Muscle of arm (tissue), 12 donors: ENCODE data around the gene FER. TPM values are rescaled to one million over a fixed set of nuclear protein-coding genes. Genes with fewer than 3 reads are reported as not detected.
"Not testable (repeated sequence)": the region's sequence is repeated elsewhere in the genome, so short reads cannot be mapped to it uniquely, and the experiment has no call there.

Experiments used
- DNase-seq: peaks from one replicate; pipeline ENCODE4 v3.0.0-alpha.2; 2013
- polyA plus RNA-seq, 12 donors: library from polyadenylated mRNA; unstranded; fragments of 120-200 nt; gene quantifications; one replicate each; pipeline ENCODE4 v1.2.1, GENCODE V29; 2013; ENCODE audit not compliant: insufficient read length in 12 of 12

The FER gene
- polyA plus RNA-seq, 12 donors: 8.3 to 13.3 (median 11.8) TPM; not detected in 1

- DNase-seq: no peak
Observed at GRCh38 chr5:108797986-108798385, 50.3 kb downstream of the FER start.

- no peak for DNase-seq
Observed at GRCh38 chr5:108798513-108799265, 51.0 kb downstream of the FER start.

- DNase-seq: no peak
Observed at GRCh38 chr5:108801301-108801700, 53.6 kb downstream of the FER start.

GRCh38 chr5:108801776-108802175 lies 54.1 kb downstream of the FER start:
- DNase-seq: no peak

- no peak for DNase-seq
Observed at GRCh38 chr5:108810717-108811116, 63.0 kb downstream of the FER start.

- DNase-seq: peak; percentile 38
Observed at GRCh38 chr5:108813673-108814072, 66.0 kb downstream of the FER start.

GRCh38 chr5:108814551-108814950 lies 66.9 kb downstream of the FER start:
- DNase-seq: peak; percentile 4

GRCh38 chr5:108818613-108819272 lies 71.0 kb downstream of the FER start:
- no peak for DNase-seq

GRCh38 chr5:108820983-108821382 lies 73.3 kb downstream of the FER start:
- no peak for DNase-seq

GRCh38 chr5:108822211-108822947 lies 74.7 kb downstream of the FER start:
- DNase-seq: no peak

GRCh38 chr5:108827131-108827530 lies 79.4 kb downstream of the FER start:
- DNase-seq: no peak

GRCh38 chr5:108830705-108831276 lies 83.1 kb downstream of the FER start:
- DNase-seq: no peak

- no peak for DNase-seq
Observed at GRCh38 chr5:108836492-108836891, 88.8 kb downstream of the FER start.

GRCh38 chr5:108842260-108842941 lies 94.7 kb downstream of the FER start:
- DNase-seq: not testable (repeated sequence)

GRCh38 chr5:108851129-108851528 lies 103.4 kb downstream of the FER start:
- not testable (repeated sequence) for DNase-seq

- no peak for DNase-seq
Observed at GRCh38 chr5:108857905-108858304, 110.2 kb downstream of the FER start.

- no peak for DNase-seq
Observed at GRCh38 chr5:108858959-108859358, 111.3 kb downstream of the FER start.

- no peak for DNase-seq
Observed at GRCh38 chr5:108862211-108862610, 114.5 kb downstream of the FER start.

- not testable (repeated sequence) for DNase-seq
Observed at GRCh38 chr5:108866097-108866496, 118.4 kb downstream of the FER start.

- DNase-seq: no peak
Observed at GRCh38 chr5:108867656-108868055, 120.0 kb downstream of the FER start.

GRCh38 chr5:108869066-108869465 lies 121.4 kb downstream of the FER start:
- no peak for DNase-seq

- DNase-seq: no peak
Observed at GRCh38 chr5:108876451-108876850, 128.8 kb downstream of the FER start.
